GM12872 (cell line): Measurements from ENCODE around the gene RPRD1B.
A peak's percentile ranks its signal among the peaks of the same experiment; 100 is the strongest.

ENCODE experiments used
- TF ChIP-seq, protein P1 (sequence below): IDR thresholded peaks from 3 replicates; pipeline ENCODE4 v1.5.1; 2011; ENCODE audit warnings: low read depth, mild to moderate bottlenecking, low read length, moderate library complexity; ENCODE audit not compliant: insufficient read depth

RPRD1B gene

DNA sequence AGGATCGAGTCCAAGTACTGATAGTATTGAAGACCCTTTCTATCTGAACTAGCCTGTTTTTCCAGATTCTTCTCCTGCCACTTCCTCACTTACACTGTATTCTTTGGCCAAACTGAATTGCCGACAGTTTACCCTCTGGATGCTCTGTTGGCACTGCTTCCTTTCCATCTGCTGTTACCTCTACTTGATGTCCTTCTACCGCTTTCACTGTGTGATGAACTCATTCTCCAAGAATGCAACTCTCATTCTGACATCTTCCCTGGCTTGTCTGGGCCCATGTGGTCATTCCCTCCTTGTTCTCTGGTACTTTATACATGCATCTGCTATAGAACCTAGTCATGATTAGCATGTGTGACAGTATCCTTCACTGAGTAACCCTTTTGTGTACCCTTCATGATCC, 16.3 kb downstream of the RPRD1B start:
- TF ChIP-seq, protein P1, sequence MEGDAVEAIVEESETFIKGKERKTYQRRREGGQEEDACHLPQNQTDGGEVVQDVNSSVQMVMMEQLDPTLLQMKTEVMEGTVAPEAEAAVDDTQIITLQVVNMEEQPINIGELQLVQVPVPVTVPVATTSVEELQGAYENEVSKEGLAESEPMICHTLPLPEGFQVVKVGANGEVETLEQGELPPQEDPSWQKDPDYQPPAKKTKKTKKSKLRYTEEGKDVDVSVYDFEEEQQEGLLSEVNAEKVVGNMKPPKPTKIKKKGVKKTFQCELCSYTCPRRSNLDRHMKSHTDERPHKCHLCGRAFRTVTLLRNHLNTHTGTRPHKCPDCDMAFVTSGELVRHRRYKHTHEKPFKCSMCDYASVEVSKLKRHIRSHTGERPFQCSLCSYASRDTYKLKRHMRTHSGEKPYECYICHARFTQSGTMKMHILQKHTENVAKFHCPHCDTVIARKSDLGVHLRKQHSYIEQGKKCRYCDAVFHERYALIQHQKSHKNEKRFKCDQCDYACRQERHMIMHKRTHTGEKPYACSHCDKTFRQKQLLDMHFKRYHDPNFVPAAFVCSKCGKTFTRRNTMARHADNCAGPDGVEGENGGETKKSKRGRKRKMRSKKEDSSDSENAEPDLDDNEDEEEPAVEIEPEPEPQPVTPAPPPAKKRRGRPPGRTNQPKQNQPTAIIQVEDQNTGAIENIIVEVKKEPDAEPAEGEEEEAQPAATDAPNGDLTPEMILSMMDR: no peak

DNA sequence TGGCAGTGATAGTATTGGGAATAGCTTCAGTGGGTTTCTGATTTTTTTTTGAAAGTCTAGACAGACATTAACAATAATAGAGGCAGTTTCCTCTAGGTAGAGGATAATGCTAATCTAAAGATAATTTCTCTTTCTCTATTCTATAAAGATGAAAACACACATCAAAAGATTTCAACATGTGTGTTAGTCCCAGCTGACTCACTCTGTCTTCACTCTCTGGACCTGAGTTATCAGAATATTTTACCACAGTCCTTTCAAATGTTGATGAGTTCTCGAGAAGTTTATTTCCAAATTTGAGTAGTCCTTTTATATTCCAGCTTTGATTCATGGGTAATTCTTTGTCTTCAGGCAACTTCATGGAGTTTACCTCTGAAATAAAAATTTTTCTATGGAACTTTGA, 17.1 kb downstream of the RPRD1B start:
- TF ChIP-seq, protein P1: no peak

DNA sequence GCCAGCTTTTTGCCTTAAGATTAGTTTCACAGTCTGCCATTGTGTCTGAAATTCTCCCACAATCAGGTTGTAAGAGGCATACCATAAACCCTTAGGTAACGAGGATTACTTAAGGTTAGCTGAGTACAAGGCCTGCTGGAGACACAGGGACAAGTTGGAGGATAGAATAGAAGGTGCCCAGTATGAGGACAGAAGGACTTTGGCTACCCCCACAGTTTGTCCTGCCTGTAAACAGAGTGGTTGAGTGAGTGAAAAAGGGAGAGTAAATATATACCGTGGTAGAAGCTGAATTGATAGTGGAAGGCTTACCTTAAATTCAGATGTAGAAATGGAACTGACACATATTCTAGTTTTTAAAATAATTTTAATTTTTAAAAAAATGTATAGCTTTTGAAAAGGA, 19.3 kb downstream of the RPRD1B start:
- TF ChIP-seq, protein P1: no peak

DNA sequence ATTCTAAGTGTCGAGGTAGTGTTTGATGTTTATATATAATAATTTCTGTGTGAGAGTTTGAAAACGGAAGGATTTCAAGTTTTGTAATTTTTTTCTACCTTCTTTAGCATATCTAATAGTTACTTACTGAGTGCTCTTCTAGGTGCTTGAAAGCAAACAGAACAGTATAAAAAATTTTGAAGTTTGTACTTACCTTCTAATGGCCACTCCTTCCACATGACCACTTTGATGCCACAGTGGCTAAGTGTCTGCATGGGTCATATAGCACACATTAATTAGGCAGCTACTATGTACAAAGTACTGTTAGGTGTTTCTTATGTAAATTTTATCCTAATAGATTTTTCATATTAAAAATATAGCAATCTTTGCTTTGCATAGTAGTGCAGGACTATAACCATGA, 21.1 kb downstream of the RPRD1B start:
- TF ChIP-seq, protein P1: no peak

DNA sequence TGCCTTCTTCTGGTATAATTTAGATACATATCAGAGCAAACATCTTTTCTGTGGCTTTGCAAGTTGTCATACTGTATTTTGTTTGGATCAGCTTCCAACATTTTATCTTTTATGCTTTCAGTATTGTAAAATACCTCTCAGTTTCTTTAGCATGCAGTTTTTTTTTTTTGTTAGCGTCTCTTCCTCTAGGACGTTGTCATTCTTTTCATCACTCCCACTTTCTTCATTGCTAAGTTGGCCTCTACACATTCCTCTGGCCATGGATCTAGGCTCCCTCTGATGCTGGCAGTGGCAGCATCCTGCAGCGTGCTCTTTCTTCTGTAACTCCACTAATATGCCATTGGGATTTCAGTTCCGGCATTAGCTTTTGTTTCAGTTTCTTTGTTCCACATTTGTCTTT, 21.7 kb downstream of the RPRD1B start:
- TF ChIP-seq, protein P1: no peak

DNA sequence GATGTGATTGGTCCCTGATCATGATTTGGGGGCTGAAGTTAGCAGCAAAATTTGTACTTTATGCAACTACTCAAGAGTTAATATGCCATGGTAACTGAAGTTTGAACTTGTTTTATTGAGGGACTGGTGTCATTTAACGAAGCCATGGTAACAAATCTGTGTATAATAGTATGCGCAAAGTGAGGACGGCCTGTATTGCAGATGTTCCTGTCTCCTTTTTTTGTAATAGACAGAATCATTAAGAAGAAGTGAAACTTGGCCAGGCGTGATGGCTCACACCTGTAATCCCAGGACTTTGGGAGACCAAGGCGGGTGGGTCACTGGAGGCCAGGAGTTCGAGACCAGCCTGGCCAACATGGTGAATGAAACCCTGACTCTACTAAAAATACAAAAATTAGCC, 22.3 kb downstream of the RPRD1B start:
- TF ChIP-seq, protein P1: no peak

DNA sequence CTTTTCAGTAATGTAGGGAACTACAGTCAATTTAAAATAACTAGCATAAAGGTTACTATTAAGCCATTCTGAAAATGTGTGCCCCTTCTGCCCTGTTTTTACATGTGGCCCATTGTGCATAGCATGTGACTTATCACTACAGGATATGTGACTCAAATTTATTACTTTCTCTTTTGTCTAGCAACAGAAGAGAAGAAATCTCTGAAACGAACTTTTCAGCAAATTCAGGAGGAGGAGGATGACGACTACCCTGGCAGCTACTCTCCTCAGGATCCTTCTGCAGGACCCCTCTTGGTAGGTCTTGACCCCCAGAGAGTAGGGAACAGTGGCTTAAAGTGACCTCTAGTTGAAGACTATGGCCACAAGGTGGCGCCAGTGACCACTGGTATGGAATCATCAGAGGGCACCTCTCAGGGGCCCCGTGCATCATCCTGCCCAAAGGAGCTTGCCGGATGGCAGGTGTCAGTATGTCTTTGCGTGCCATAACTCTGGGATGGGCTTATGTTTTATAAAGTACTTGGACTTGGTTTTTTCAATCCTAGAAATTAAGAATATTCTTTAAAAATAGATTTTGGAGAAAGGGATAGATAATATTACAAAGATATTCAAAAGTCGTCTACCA, 23.9 kb downstream of the RPRD1B start:
- TF ChIP-seq, protein P1: peak; percentile 85

DNA sequence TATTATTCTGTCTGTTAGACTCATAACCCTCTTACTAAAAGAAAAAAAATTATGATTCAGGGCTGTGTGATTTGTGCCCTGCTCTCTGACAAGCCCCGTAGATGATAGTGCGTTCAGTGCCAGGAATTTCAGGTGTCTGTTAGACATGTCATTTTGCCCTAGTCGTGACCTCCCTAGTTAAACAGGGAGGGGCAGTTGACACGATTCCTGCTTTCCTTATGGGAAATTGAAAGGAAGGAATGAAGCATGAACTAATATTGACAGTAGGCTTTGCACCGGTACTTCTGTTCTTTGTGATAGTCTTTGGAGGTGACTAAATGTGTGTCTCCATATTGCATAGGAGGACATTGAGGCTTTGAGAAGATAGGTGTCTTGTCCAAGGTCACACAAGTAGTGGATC, 26.3 kb downstream of the RPRD1B start:
- TF ChIP-seq, protein P1: no peak
